ENCODE measurements around the gene WDFY2. TPM values are rescaled to one million over a fixed set of nuclear protein-coding genes. Genes with fewer than 3 reads are reported as not detected.

WDFY2 gene
- total and polyA plus RNA-seq, 7 donors, result 0.66 to 5.3 (median 1.7) TPM

- intact Hi-C loops (cut with DNase I), result loop anchor here in 1 of 2 donors (10.0 kb wide), 1 partner anchor 361 kb away; no protein-coding TSS in a partner anchor
- Histone ChIP-seq H3K4me3 (no peak overlapping the region), H3K4me1 (no peaks in the 10 kb centered on the region), H3K27me3 (ENCODE audit: insufficient read depth in 3 of 3, low read length in 2 of 3) (no peaks in the 10 kb centered on the region), H3K36me3 (ENCODE audit: insufficient read depth in 1 of 2, low read depth in 1 of 2) (peaks cover 0 to 35% of the 10 kb centered on the region in 2 donors), H3K9me3 (no peaks in the 10 kb centered on the region), H3K27ac (no peak overlapping the region)
- WGBS, 3 donors, result 95 to 97% (median 95%) methylated on average over 2 of the region's 2 CpGs
- TF ChIP-seq, protein P1, sequence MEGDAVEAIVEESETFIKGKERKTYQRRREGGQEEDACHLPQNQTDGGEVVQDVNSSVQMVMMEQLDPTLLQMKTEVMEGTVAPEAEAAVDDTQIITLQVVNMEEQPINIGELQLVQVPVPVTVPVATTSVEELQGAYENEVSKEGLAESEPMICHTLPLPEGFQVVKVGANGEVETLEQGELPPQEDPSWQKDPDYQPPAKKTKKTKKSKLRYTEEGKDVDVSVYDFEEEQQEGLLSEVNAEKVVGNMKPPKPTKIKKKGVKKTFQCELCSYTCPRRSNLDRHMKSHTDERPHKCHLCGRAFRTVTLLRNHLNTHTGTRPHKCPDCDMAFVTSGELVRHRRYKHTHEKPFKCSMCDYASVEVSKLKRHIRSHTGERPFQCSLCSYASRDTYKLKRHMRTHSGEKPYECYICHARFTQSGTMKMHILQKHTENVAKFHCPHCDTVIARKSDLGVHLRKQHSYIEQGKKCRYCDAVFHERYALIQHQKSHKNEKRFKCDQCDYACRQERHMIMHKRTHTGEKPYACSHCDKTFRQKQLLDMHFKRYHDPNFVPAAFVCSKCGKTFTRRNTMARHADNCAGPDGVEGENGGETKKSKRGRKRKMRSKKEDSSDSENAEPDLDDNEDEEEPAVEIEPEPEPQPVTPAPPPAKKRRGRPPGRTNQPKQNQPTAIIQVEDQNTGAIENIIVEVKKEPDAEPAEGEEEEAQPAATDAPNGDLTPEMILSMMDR (IDR thresholded peaks at IDR 0.05), result no peak
- DNase-seq (no peak), ATAC-seq (no peak)
Observed at GRCh38 chr13:51795419-51795818, 211.2 kb downstream of the WDFY2 start.

DNA sequence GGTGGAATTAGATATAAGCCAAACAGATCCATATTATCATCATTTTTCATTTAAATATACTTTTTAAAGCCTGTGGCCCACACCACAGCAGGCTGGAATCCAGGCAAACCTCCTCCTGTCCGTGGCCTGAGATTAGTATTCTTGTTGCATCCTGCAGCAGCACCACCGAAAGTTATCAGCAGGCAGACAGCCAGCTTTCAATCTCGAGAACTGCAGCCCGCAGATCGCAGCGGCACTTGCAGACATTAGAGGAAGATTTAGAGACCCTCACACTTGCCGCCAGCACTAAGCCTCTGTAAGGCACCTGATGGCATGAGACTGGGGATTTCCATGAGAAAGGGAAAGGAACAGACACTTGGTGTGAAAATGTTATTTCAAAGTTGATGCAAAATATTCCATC, 212.3 kb downstream of the WDFY2 start:
- Histone ChIP-seq H3K4me3 (no peak overlapping the region), H3K27ac (no peak overlapping the region), H3K9me3 (no peaks in the 10 kb centered on the region), H3K36me3 (ENCODE audit: insufficient read depth in 1 of 2, low read depth in 1 of 2) (peaks cover 0 to 35% of the 10 kb centered on the region in 2 donors), H3K27me3 (ENCODE audit: insufficient read depth in 3 of 3, low read length in 2 of 3) (no peaks in the 10 kb centered on the region), H3K4me1 (peaks cover 10% of the 10 kb centered on the region)
- 84 to 90% (median 88%) methylated on average over 7 of the region's 7 CpGs for WGBS, 3 donors
- ATAC-seq (no peak), DNase-seq (no peak)
- intact Hi-C loops (cut with DNase I), result loop anchor here in 1 of 2 donors (10.0 kb wide), 1 partner anchor 362 kb away; no protein-coding TSS in a partner anchor
- TF ChIP-seq, protein P1 (IDR thresholded peaks at IDR 0.05), result no peak

- Histone ChIP-seq H3K9me3 (no peaks in the 10 kb centered on the region), H3K27ac (no peak overlapping the region), H3K27me3 (ENCODE audit: insufficient read depth in 3 of 3, low read length in 2 of 3) (no peaks in the 10 kb centered on the region), H3K4me3 (no peak overlapping the region), H3K4me1 (peaks cover 20% of the 10 kb centered on the region), H3K36me3 (ENCODE audit: insufficient read depth in 1 of 2, low read depth in 1 of 2) (peaks cover 0 to 32% of the 10 kb centered on the region in 2 donors)
- DNase-seq (no peak), ATAC-seq (no peak)
- intact Hi-C loops (cut with DNase I), result loop anchor here in 1 of 2 donors (10.0 kb wide), 1 partner anchor 363 kb away; no protein-coding TSS in a partner anchor
- WGBS, 3 donors, result 80 to 81% (median 80%) methylated on average over 12 of the region's 12 CpGs
- TF ChIP-seq, protein P1 (IDR thresholded peaks at IDR 0.05), result no peak
Observed at GRCh38 chr13:51797664-51798488, 213.6 kb downstream of the WDFY2 start.

GRCh38 chr13:51799261-51799660, 215.0 kb downstream of the WDFY2 start:
- intact Hi-C loops (cut with DNase I), result loop anchor here in 1 of 2 donors (10.0 kb wide), 1 partner anchor 364 kb away; no protein-coding TSS in a partner anchor
- Histone ChIP-seq H3K27me3 (ENCODE audit: insufficient read depth in 3 of 3, low read length in 2 of 3) (no peaks in the 10 kb centered on the region), H3K27ac (no peak overlapping the region), H3K36me3 (ENCODE audit: insufficient read depth in 1 of 2, low read depth in 1 of 2) (peaks cover 0 to 32% of the 10 kb centered on the region in 2 donors), H3K4me3 (no peak overlapping the region), H3K9me3 (no peaks in the 10 kb centered on the region), H3K4me1 (peaks cover 26% of the 10 kb centered on the region)
- TF ChIP-seq, protein P1 (IDR thresholded peaks at IDR 0.05), result no peak
- DNase-seq (no peak), ATAC-seq (no peak)
- 60 to 72% (median 65%) methylated on average over 12 of the region's 12 CpGs for WGBS, 3 donors

Data from psoas muscle (tissue), 8 donors.